ENCODE measurements around the gene MRPL28. TPM values are rescaled to one million over a fixed set of nuclear protein-coding genes. Genes with fewer than 3 reads are reported as not detected.

Gene MRPL28
- total RNA-seq, 2 donors from 2014 or later: 89.0 to 90.3 TPM

- DNase-seq (ENCODE audit: low spot score): no peak
- Histone ChIP-seq H3K4me3 (no peak overlapping the region), H3K27me3 (no peaks in the 10 kb centered on the region), H3K27ac (no peak overlapping the region), H3K36me3 (peaks cover 22% of the 10 kb centered on the region), H3K4me1 (peaks cover 0 to 6% of the 10 kb centered on the region in 2 donors), H3K9me3 (no peaks in the 10 kb centered on the region)
- no peak for TF ChIP-seq CTCF (IDR thresholded peaks at IDR 0.05)
These were observed 52.8 kb downstream of the MRPL28 start for GRCh38 chr16:317583-317982.

Other genes starting within 250 kb of the MRPL28 start
- 10 to 100 TPM; 10.8 to 22.2 TPM for gene NPRL3, start 231.9 kb downstream of the MRPL28 start, total RNA-seq
- gene HBZ, start 217.9 kb downstream of the MRPL28 start, total RNA-seq: not detected
- gene HBM, start 204.6 kb downstream of the MRPL28 start, total RNA-seq: 1 to 10 TPM in 1 of 2 donors, not detected in 1; 1.2 TPM
- 1,000 to 10,000 TPM; 2,977 to 3,226 TPM for gene HBA2, start 197.7 kb downstream of the MRPL28 start, total RNA-seq
- gene HBA1, start 193.9 kb downstream of the MRPL28 start, total RNA-seq: 1,000 to 10,000 TPM; 1,094 to 1,137 TPM
- 1 to 10 TPM; 2.1 to 2.8 TPM for gene HBQ1, start 190.1 kb downstream of the MRPL28 start, total RNA-seq
- gene LUC7L, start 141.1 kb downstream of the MRPL28 start, total RNA-seq: 10 to 100 TPM; 18.3 to 20.2 TPM
- 100 to 1,000 TPM; 141 to 227 TPM for gene FAM234A, start 135.7 kb downstream of the MRPL28 start, total RNA-seq
- gene RGS11, start 94.6 kb downstream of the MRPL28 start, total RNA-seq: 1 to 10 TPM; 8.3 to 9.0 TPM
- gene ARHGDIG, start 89.9 kb downstream of the MRPL28 start, total RNA-seq: 1 to 10 TPM; 5.9 to 6.8 TPM
- gene PDIA2, start 87.4 kb downstream of the MRPL28 start, total RNA-seq: 1 to 10 TPM in 1 of 2 donors, under 1 TPM in 1; 0.52 to 5.4 TPM
- 10 to 100 TPM; 12.9 to 19.4 TPM for gene AXIN1, start 17.8 kb downstream of the MRPL28 start, total RNA-seq
- 10 to 100 TPM; 34.0 to 41.1 TPM for gene PGAP6, start 11.4 kb upstream of the MRPL28 start, total RNA-seq
- 10 to 100 TPM; 45.4 to 45.8 TPM for gene NME4, start 26.7 kb upstream of the MRPL28 start, total RNA-seq
- 10 to 100 TPM; 10.6 to 18.7 TPM for gene DECR2, start 31.3 kb upstream of the MRPL28 start, total RNA-seq
- gene RAB11FIP3, start 55.1 kb upstream of the MRPL28 start, total RNA-seq: 10 to 100 TPM; 19.9 to 43.8 TPM
- 10 to 100 TPM; 18.5 to 28.1 TPM for gene CAPN15, start 157.2 kb upstream of the MRPL28 start, total RNA-seq
- not detected for gene PRR35, start 189.9 kb upstream of the MRPL28 start, total RNA-seq
- gene NHLRC4, start 196.5 kb upstream of the MRPL28 start, total RNA-seq: under 1 TPM; 0.43 to 0.74 TPM
- 10 to 100 TPM; 20.8 to 21.0 TPM for gene PIGQ, start 199.4 kb upstream of the MRPL28 start, total RNA-seq
- 10 to 100 TPM; 11.1 to 13.5 TPM for gene RAB40C, start 219.5 kb upstream of the MRPL28 start, total RNA-seq

All from right atrium auricular region (tissue), 2 donors.